GM12878 (cell line): ENCODE results near the gene NGF. TPM values are rescaled to one million over a fixed set of nuclear protein-coding genes. Genes with fewer than 3 reads are reported as not detected.

Source experiments
- ATAC-seq: fragments of 200-7000 bp; cut with Tn5 transposase; 3 replicates; pipeline ENCODE4 v1.9.1; 2020; ENCODE audit warnings: mild to moderate bottlenecking, moderate library complexity
- BruUV-seq: library from RNA; stranded (reverse); fragments of 400-500 nt; replicated peaks from 2 replicates; lab custom pipeline; 2021; lab: Mats Ljungman, UMichigan
- CTCF ChIA-PET: fragments of 300-600 bp; sonication (Branson Sonifier 250); formaldehyde crosslinking; extraction: SDS; loops from one replicate; lab custom pipeline; 2021; ENCODE audit warnings: inconsistent platforms; lab: Yijun Ruan, JAX
- POLR2A ChIA-PET: fragments of 350-600 bp; formaldehyde crosslinking; extraction: SDS; loops from one replicate; lab custom pipeline; 2021; ENCODE audit warnings: inconsistent platforms; lab: Charles Lee
- RAD21 ChIA-PET: fragments of 300-600 bp; sonication (Branson Sonifier 250); formaldehyde crosslinking; loops from one replicate; lab custom pipeline; 2023; ENCODE audit warnings: antibody characterized with exemption; ENCODE audit not compliant: unreplicated experiment; lab: Charles Lee
- SMC1A ChIA-PET: fragments of 300-600 bp; sonication (Branson Sonifier 250); formaldehyde crosslinking; loops from one replicate; lab custom pipeline; 2023; ENCODE audit not compliant: unreplicated experiment, uncharacterized antibody; lab: Charles Lee
- DNase-seq: peaks from one replicate; pipeline ENCODE4 v3.0.0-alpha.2; 2011; ENCODE audit warnings: low read depth, low spot score
- FAIRE-seq: peaks from 3 replicates; lab custom pipeline; 2011; peaks lifted over from hg19 to GRCh38; lab: Jason Lieb, UNC
- H2AFZ ChIP-seq: 2 replicates; pipeline ENCODE4 v1.6.0; 2011; ENCODE audit warnings: low read depth, low read length, control low read depth; ENCODE audit not compliant: control insufficient read depth
- H3K27ac ChIP-seq: 2 replicates; pipeline ENCODE4 v1.5.1; 2011; ENCODE audit warnings: control low read depth; ENCODE audit not compliant: control insufficient read depth, insufficient read depth
- H3K27me3 ChIP-seq, 2 experiments: replicated peaks in 1 of 2; 2 replicates each; pipeline versions ENCODE4 v1.6.0 to v1.6.1; 2011; ENCODE audit warnings: low read length in 1 of 2; ENCODE audit not compliant: control insufficient read depth in 2 of 2, insufficient read depth in 2 of 2
- H3K36me3 ChIP-seq, 2 experiments: 2 replicates each; pipeline ENCODE4 v1.5.1; 2011; ENCODE audit warnings: low read length in 1 of 2; ENCODE audit not compliant: control insufficient read depth in 2 of 2, insufficient read depth in 2 of 2
- H3K4me1 ChIP-seq: 2 replicates; pipeline ENCODE4 v1.6.1; 2011; ENCODE audit warnings: mild to moderate bottlenecking, low read length, moderate library complexity, mixed read lengths; ENCODE audit not compliant: control insufficient read depth, insufficient read depth
- H3K4me2 ChIP-seq: 2 replicates; pipeline ENCODE4 v1.6.0; 2011; ENCODE audit warnings: control low read depth; ENCODE audit not compliant: control insufficient read depth, insufficient read depth
- H3K4me3 ChIP-seq: fragments of 200-600 bp; sonication (generic); 2 replicates; pipeline ENCODE4 v1.5.1; 2016
- H3K79me2 ChIP-seq: 2 replicates; pipeline ENCODE4 v1.6.0; 2011; ENCODE audit warnings: low read length; ENCODE audit not compliant: control insufficient read depth, insufficient read depth
- H3K9ac ChIP-seq: 2 replicates; pipeline ENCODE4 v1.8.0; 2011; ENCODE audit warnings: low read length, control low read depth, mixed read lengths; ENCODE audit not compliant: control insufficient read depth, insufficient read depth
- H3K9me3 ChIP-seq: replicated peaks from 3 replicates; pipeline ENCODE4 v1.5.1; 2011; ENCODE audit warnings: mild to moderate bottlenecking, low read length; ENCODE audit not compliant: control insufficient read depth, insufficient read depth
- H4K20me1 ChIP-seq: 2 replicates; pipeline ENCODE4 v1.6.0; 2011; ENCODE audit not compliant: control insufficient read depth, insufficient read depth
- FOXK2 ChIP-seq: fragments of 450-650 bp; IDR thresholded peaks from 2 replicates; pipeline ENCODE4 v1.6.1; 2017; ENCODE audit warnings: mild to moderate bottlenecking, moderate library complexity
- IKZF2 ChIP-seq, 2 experiments: fragments of 450-650 bp; IDR thresholded peaks; 2 replicates each; pipeline ENCODE4 v1.6.1; 2017; ENCODE audit warnings: mild to moderate bottlenecking in 2 of 2, moderate library complexity in 2 of 2
- NBN ChIP-seq: fragments of 450-650 bp; IDR thresholded peaks from 2 replicates; pipeline ENCODE4 v1.6.1; 2016
- NFXL1 ChIP-seq: fragments of 450-650 bp; IDR thresholded peaks from 2 replicates; pipeline ENCODE4 v1.6.1; 2017; ENCODE audit warnings: antibody characterized with exemption, mild to moderate bottlenecking, borderline replicate concordance
- NFYA ChIP-seq: IDR thresholded peaks from 2 replicates; pipeline ENCODE4 v1.6.1; 2011; ENCODE audit warnings: low read depth, mild to moderate bottlenecking, low read length, improper control_type of control experiment, borderline replicate concordance
- NR2C2 ChIP-seq: IDR thresholded peaks from 2 replicates; pipeline ENCODE4 v1.6.1; 2011; ENCODE audit warnings: borderline replicate concordance, low read depth; ENCODE audit not compliant: control insufficient read depth, insufficient read length
- RBBP5 ChIP-seq: fragments of 200-600 bp; sonication (generic); conservative IDR thresholded peaks from 2 replicates; pipeline ENCODE4 v1.6.1; 2016
- RCOR1 ChIP-seq: conservative IDR thresholded peaks from 2 replicates; pipeline ENCODE4 v1.6.1; 2012; ENCODE audit warnings: low read depth, low read length, improper control_type of control experiment
- SMARCA5 ChIP-seq: fragments of 450-650 bp; IDR thresholded peaks from 2 replicates; pipeline ENCODE4 v1.6.1; 2017; ENCODE audit warnings: mild to moderate bottlenecking
- TARDBP ChIP-seq: IDR thresholded peaks from 2 replicates; pipeline ENCODE4 v1.6.1; 2016; ENCODE audit warnings: borderline replicate concordance
- YBX1 ChIP-seq: fragments of 450-650 bp; IDR thresholded peaks from 2 replicates; pipeline ENCODE4 v1.6.1; 2016; ENCODE audit warnings: antibody characterized with exemption
- ZNF207 ChIP-seq: fragments of 450-650 bp; IDR thresholded peaks from 2 replicates; pipeline ENCODE4 v1.6.1; 2014; ENCODE audit warnings: antibody characterized with exemption, mild to moderate bottlenecking, borderline replicate concordance
- ZNF622 ChIP-seq: fragments of 450-650 bp; IDR thresholded peaks from 2 replicates; pipeline ENCODE4 v1.6.1; 2017; ENCODE audit warnings: mild to moderate bottlenecking, inconsistent platforms
- ZZZ3 ChIP-seq: IDR thresholded peaks from 2 replicates; pipeline ENCODE4 v1.6.1; 2011; ENCODE audit warnings: low read depth; ENCODE audit not compliant: control insufficient read depth, insufficient read length
- WGBS: methylation state at CpG from one replicate; pipeline ENCODE4 v1.1.6; 2016; ENCODE audit warnings: low lambda C conversion rate; ENCODE audit not compliant: insufficient replicate concordance, insufficient coverage; ENCODE audit errors: missing lambda C conversion rate; 5-methylcytosine and 5-hydroxymethylcytosine counted together
- in situ Hi-C: fragments of 300-500 bp; cut with MboI; formaldehyde crosslinking; loops from 9 replicates; pipeline ENCODE4 v1.14.3; 2018; ENCODE audit warnings: mixed read lengths
- intact Hi-C: fragments of 100-400 bp; cut with micrococcal nuclease; formaldehyde crosslinking; loops from one replicate; pipeline ENCODE4 v1.14.2; 2022; ENCODE audit not compliant: unreplicated experiment
- polyA plus RNA-seq, 11 experiments: library from polyadenylated mRNA; depleted of rRNA in 4 of 11; unstranded in 6 of 11; stranded (reverse) in 5 of 11; fragments of >200 nt; fragmentation: Nextera tagmentation in 4 of 11; fragmentation: Illumina TruSeq in 1 of 11; extraction: Ambion mirVana in 4 of 11; extraction: Trizol in 1 of 11; gene quantifications; 1 replicate in 1 of 11; 2 replicates in 10 of 11; pipeline versions ENCODE4 v1.2.1 to v1.2.3, GENCODE V29; 2011 to 2016; ENCODE audit warnings: inconsistent platforms in 2 of 11, missing spikeins in 2 of 11, low read depth in 1 of 11
- total RNA-seq, 4 experiments: library from RNA; depleted of rRNA in 3 of 4; stranded (reverse); fragments of >200 nt in 3 of 4; fragmentation: Illumina TruSeq in 1 of 4; extraction: Trizol in 1 of 4; gene quantifications; 2 replicates each; pipeline versions ENCODE4 v1.2.1 to v1.2.3, GENCODE V29; 2013 to 2021
- TF ChIP-seq, protein P1 (sequence below): fragments of 450-650 bp; IDR thresholded peaks from 2 replicates; pipeline ENCODE4 v1.6.1; 2017; ENCODE audit warnings: mild to moderate bottlenecking, moderate library complexity
- TF ChIP-seq, protein P2 (sequence below): fragments of 450-650 bp; IDR thresholded peaks from 2 replicates; pipeline ENCODE4 v1.6.1; 2017; ENCODE audit warnings: mild to moderate bottlenecking

NGF gene
- total and polyA plus RNA-seq, 10 of the 15 experiments (the other 5 are each of a cell fraction or from before 2014, with no cell fraction given): not detected

DNA sequence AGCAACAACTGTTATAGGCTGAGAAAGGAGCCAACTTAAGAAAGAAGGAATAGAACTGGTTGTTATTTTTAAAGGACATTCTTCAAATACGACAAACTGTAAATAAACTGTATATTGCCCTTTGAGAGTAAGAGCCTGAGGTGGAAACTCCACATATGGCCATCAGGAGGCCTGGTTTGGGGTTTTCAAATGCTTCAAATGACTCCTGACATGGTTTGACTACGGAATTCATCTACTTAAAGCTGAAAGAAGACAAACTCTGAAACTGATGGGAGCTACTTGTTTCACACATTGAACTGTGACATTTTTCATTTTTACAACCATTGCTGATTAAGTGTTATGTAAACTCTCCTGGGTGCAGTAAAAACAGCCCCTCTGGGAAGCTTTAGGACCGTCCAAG lies 59.8 kb downstream of the NGF start:
- SMC1A ChIA-PET: no interaction called here
- no peak overlapping the region for H3K4me2 ChIP-seq
- H3K9ac ChIP-seq: no peak overlapping the region
- H3K27me3 ChIP-seq: 0 out of 4 replicates have a peak, but pooled peaks cover 0 to 2% of the 10 kb centered on the region in 2 experiments
- H3K36me3 ChIP-seq: no peaks in the 10 kb centered on the region
- H4K20me1 ChIP-seq: no peaks in the 10 kb centered on the region
- no peaks in the 10 kb centered on the region for H3K4me1 ChIP-seq
- RAD21 ChIA-PET: no interaction called here
- ATAC-seq (no peak), FAIRE-seq (no peak), DNase-seq (no peak)
- no peak overlapping the region for H3K4me3 ChIP-seq
- CTCF ChIA-PET: no interaction called here
- TF ChIP-seq NFYA (no peak), SMARCA5 (no peak), YBX1 (no peak), NBN (no peak), IKZF2 (IDR thresholded peaks at IDR 0.05) (no peak), NR2C2 (no peak), RCOR1 (no peak), TARDBP (no peak), ZNF207 (no peak), ZZZ3 (no peak), RBBP5 (no peak), NFXL1 (no peak), FOXK2 (no peak), ZNF622 (no peak)
- TF ChIP-seq, protein P1, sequence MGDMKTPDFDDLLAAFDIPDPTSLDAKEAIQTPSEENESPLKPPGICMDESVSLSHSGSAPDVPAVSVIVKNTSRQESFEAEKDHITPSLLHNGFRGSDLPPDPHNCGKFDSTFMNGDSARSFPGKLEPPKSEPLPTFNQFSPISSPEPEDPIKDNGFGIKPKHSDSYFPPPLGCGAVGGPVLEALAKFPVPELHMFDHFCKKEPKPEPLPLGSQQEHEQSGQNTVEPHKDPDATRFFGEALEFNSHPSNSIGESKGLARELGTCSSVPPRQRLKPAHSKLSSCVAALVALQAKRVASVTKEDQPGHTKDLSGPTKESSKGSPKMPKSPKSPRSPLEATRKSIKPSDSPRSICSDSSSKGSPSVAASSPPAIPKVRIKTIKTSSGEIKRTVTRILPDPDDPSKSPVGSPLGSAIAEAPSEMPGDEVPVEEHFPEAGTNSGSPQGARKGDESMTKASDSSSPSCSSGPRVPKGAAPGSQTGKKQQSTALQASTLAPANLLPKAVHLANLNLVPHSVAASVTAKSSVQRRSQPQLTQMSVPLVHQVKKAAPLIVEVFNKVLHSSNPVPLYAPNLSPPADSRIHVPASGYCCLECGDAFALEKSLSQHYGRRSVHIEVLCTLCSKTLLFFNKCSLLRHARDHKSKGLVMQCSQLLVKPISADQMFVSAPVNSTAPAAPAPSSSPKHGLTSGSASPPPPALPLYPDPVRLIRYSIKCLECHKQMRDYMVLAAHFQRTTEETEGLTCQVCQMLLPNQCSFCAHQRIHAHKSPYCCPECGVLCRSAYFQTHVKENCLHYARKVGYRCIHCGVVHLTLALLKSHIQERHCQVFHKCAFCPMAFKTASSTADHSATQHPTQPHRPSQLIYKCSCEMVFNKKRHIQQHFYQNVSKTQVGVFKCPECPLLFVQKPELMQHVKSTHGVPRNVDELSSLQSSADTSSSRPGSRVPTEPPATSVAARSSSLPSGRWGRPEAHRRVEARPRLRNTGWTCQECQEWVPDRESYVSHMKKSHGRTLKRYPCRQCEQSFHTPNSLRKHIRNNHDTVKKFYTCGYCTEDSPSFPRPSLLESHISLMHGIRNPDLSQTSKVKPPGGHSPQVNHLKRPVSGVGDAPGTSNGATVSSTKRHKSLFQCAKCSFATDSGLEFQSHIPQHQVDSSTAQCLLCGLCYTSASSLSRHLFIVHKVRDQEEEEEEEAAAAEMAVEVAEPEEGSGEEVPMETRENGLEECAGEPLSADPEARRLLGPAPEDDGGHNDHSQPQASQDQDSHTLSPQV: no peak
- TF ChIP-seq, protein P2, sequence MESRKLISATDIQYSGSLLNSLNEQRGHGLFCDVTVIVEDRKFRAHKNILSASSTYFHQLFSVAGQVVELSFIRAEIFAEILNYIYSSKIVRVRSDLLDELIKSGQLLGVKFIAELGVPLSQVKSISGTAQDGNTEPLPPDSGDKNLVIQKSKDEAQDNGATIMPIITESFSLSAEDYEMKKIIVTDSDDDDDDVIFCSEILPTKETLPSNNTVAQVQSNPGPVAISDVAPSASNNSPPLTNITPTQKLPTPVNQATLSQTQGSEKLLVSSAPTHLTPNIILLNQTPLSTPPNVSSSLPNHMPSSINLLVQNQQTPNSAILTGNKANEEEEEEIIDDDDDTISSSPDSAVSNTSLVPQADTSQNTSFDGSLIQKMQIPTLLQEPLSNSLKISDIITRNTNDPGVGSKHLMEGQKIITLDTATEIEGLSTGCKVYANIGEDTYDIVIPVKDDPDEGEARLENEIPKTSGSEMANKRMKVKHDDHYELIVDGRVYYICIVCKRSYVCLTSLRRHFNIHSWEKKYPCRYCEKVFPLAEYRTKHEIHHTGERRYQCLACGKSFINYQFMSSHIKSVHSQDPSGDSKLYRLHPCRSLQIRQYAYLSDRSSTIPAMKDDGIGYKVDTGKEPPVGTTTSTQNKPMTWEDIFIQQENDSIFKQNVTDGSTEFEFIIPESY: no peak
- H3K79me2 ChIP-seq: no peaks in the 10 kb centered on the region
- H3K9me3 ChIP-seq: no peaks in the 10 kb centered on the region; the same call in 2 of the 3 replicates
- POLR2A ChIA-PET: interaction anchor here (0.6 kb wide), 1 partner anchor 331 kb away, joined by 4 read pairs; no protein-coding TSS in a partner anchor
- WGBS: 13% methylated on average over 3 of the region's 3 CpGs
- no peak overlapping the region for H3K27ac ChIP-seq
- H2AFZ ChIP-seq: no peak overlapping the region
- intact Hi-C loops: no loop called here
- in situ Hi-C loops: no loop called here
- BruUV-seq: no TSS peak
